H9 (cell line): ENCODE data around the gene FAT1. TPM values are rescaled to one million over a fixed set of nuclear protein-coding genes. Genes with fewer than 3 reads are reported as not detected.
"Not testable (repeated sequence)": the region's sequence is repeated elsewhere in the genome, so short reads cannot be mapped to it uniquely, and the experiment has no call there.

Experiments used
- DNase-seq: peaks from one replicate; pipeline ENCODE4 v3.0.0-alpha.2; 2017
- H2AFZ ChIP-seq: one replicate; pipeline ENCODE4 v1.6.1; 2013; ENCODE audit warnings: mild to moderate bottlenecking, low read length, control low read depth, moderate library complexity
- H2AK5ac ChIP-seq: 2 replicates; pipeline ENCODE4 v1.6.1; 2013; ENCODE audit warnings: low read length, control low read depth, mixed read lengths; ENCODE audit not compliant: insufficient read length
- H2BK120ac ChIP-seq: one replicate; pipeline ENCODE4 v1.6.1; 2013; ENCODE audit warnings: low read depth, mild to moderate bottlenecking, low read length, control low read depth, inconsistent platforms; ENCODE audit not compliant: poor library complexity, severe bottlenecking
- H2BK12ac ChIP-seq: 2 replicates; pipeline ENCODE4 v1.6.1; 2013; ENCODE audit warnings: low read length, control low read depth, mixed read lengths, low read depth; ENCODE audit not compliant: insufficient read length
- H2BK15ac ChIP-seq: 2 replicates; pipeline ENCODE4 v1.6.1; 2013; ENCODE audit warnings: low read depth, low read length, control low read depth
- H2BK20ac ChIP-seq: one replicate; pipeline ENCODE4 v1.6.1; 2013; ENCODE audit warnings: low read depth, mild to moderate bottlenecking, low read length, control low read depth, inconsistent platforms; ENCODE audit not compliant: poor library complexity, severe bottlenecking
- H2BK5ac ChIP-seq: 2 replicates; pipeline ENCODE4 v1.6.1; 2013; ENCODE audit warnings: low read length, control low read depth, mixed read lengths; ENCODE audit not compliant: insufficient read length
- H3K14ac ChIP-seq: 2 replicates; pipeline ENCODE4 v1.6.1; 2013; ENCODE audit warnings: low read length, control low read depth; ENCODE audit not compliant: insufficient read depth
- H3K18ac ChIP-seq: 2 replicates; pipeline ENCODE4 v1.6.1; 2013; ENCODE audit warnings: low read depth, mild to moderate bottlenecking, mixed read lengths, low read length, control low read depth; ENCODE audit not compliant: insufficient read length
- H3K23ac ChIP-seq: 2 replicates; pipeline ENCODE4 v1.6.1; 2013; ENCODE audit warnings: low read length, control low read depth, mixed read lengths, low read depth; ENCODE audit not compliant: insufficient read length
- H3K23me2 ChIP-seq: 2 replicates; pipeline ENCODE4 v1.6.1; 2013; ENCODE audit warnings: low read depth, mild to moderate bottlenecking, mixed read lengths, low read length, control low read depth; ENCODE audit not compliant: insufficient read length, poor library complexity, severe bottlenecking
- H3K27ac ChIP-seq: 2 replicates; pipeline ENCODE4 v1.5.1; 2013; ENCODE audit warnings: low read length, control low read depth, mixed read lengths, low read depth; ENCODE audit not compliant: insufficient read length
- H3K27me3 ChIP-seq: 2 replicates; pipeline ENCODE4 v1.6.1; 2013; ENCODE audit warnings: low read length, control low read depth, inconsistent platforms; ENCODE audit not compliant: insufficient read depth
- H3K4ac ChIP-seq: 2 replicates; pipeline ENCODE4 v1.6.1; 2013; ENCODE audit warnings: low read depth, mild to moderate bottlenecking, control low read depth, inconsistent platforms, low read length, moderate library complexity
- H3K4me1 ChIP-seq: 2 replicates; pipeline ENCODE4 v1.6.1; 2013; ENCODE audit warnings: low read length, control low read depth, inconsistent platforms; ENCODE audit not compliant: insufficient read depth
- H3K4me2 ChIP-seq: 2 replicates; pipeline ENCODE4 v1.6.1; 2013; ENCODE audit warnings: low read length, control low read depth, mixed read lengths; ENCODE audit not compliant: insufficient read length, insufficient read depth
- H3K56ac ChIP-seq: 2 replicates; pipeline ENCODE4 v1.6.1; 2013; ENCODE audit warnings: low read depth, mild to moderate bottlenecking, mixed read lengths, low read length, control low read depth; ENCODE audit not compliant: insufficient read length
- H3K79me1 ChIP-seq: 2 replicates; pipeline ENCODE4 v1.6.1; 2013; ENCODE audit warnings: low read depth, mild to moderate bottlenecking, moderate library complexity, low read length, control low read depth, inconsistent platforms; ENCODE audit not compliant: insufficient read depth, poor library complexity, severe bottlenecking
- H3K79me2 ChIP-seq: 2 replicates; pipeline ENCODE4 v1.6.1; 2013; ENCODE audit warnings: low read length, control low read depth, inconsistent platforms; ENCODE audit not compliant: insufficient read depth
- H3K9ac ChIP-seq: 2 replicates; pipeline ENCODE4 v1.6.1; 2013; ENCODE audit warnings: low read length, control low read depth, mixed read lengths; ENCODE audit not compliant: insufficient read length; ENCODE audit errors: extremely low read depth
- H3K9me3 ChIP-seq: one replicate; pipeline ENCODE4 v1.6.1; 2013; ENCODE audit warnings: low read depth, low read length, inconsistent platforms; ENCODE audit not compliant: control insufficient read depth
- H3T11ph ChIP-seq: one replicate; pipeline ENCODE4 v1.6.1; 2013; ENCODE audit warnings: mild to moderate bottlenecking, low read length, control low read depth, inconsistent platforms
- H4K20me1 ChIP-seq: one replicate; pipeline ENCODE4 v1.6.1; 2013; ENCODE audit not compliant: control insufficient read depth, insufficient read length, insufficient read depth
- H4K5ac ChIP-seq: 2 replicates; pipeline ENCODE4 v1.6.1; 2013; ENCODE audit warnings: low read depth, mild to moderate bottlenecking, mixed read lengths, low read length, control low read depth; ENCODE audit not compliant: insufficient read length
- H4K8ac ChIP-seq: replicated peaks from 2 replicates; pipeline ENCODE4 v1.6.1; 2013; ENCODE audit warnings: low read length, control low read depth, mixed read lengths, low read depth; ENCODE audit not compliant: insufficient read length
- H4K91ac ChIP-seq: 2 replicates; pipeline ENCODE4 v1.6.1; 2013; ENCODE audit warnings: low read depth, mild to moderate bottlenecking, moderate library complexity, mixed read lengths, low read length, control low read depth; ENCODE audit not compliant: insufficient read length
- H3K27ac Mint-ChIP-seq, 3 experiments: 2 replicates in 2 of 3; 3 replicates in 1 of 3; pipeline ENCODE4 v1.8.0; 2020 to 2021; ENCODE audit warnings: mixed read lengths in 3 of 3, mild to moderate bottlenecking in 1 of 3, moderate library complexity in 1 of 3
- H3K27me3 Mint-ChIP-seq: 2 replicates; pipeline ENCODE4 v1.8.0; 2021; ENCODE audit warnings: low read depth, mild to moderate bottlenecking, moderate library complexity, mixed read lengths
- H3K36me3 Mint-ChIP-seq, 3 experiments: 2 replicates in 2 of 3; 3 replicates in 1 of 3; pipeline ENCODE4 v1.8.0; 2020 to 2021; ENCODE audit warnings: low read depth in 3 of 3, mixed read lengths in 3 of 3; ENCODE audit not compliant: insufficient read depth in 1 of 3
- H3K4me1 Mint-ChIP-seq, 2 experiments: 2 replicates each; pipeline ENCODE4 v1.8.0; 2020; ENCODE audit warnings: mixed read lengths in 2 of 2
- H3K4me3 Mint-ChIP-seq, 2 experiments: 2 replicates in 1 of 2; 3 replicates in 1 of 2; pipeline ENCODE4 v1.8.0; 2020 to 2021; ENCODE audit warnings: mild to moderate bottlenecking in 2 of 2, mixed read lengths in 2 of 2, moderate library complexity in 1 of 2
- H3K9me3 Mint-ChIP-seq, 2 experiments: 2 replicates in 1 of 2; 3 replicates in 1 of 2; pipeline ENCODE4 v1.8.0; 2020; ENCODE audit warnings: mild to moderate bottlenecking in 2 of 2, mixed read lengths in 2 of 2, moderate library complexity in 1 of 2
- CTCF ChIP-seq: fragments of 200-600 bp; sonication (generic); conservative IDR thresholded peaks from 3 replicates; pipeline ENCODE4 v1.8.0; 2021; ENCODE audit warnings: antibody characterized with exemption, mild to moderate bottlenecking
- WGBS: extraction: QIAGEN DNeasy Blood & Tissue Kit; methylation state at CpG from one replicate; pipeline ENCODE4 v1.1.7; 2013; ENCODE audit warnings: missing lambda C conversion rate, low lambda C conversion rate, mixed read lengths; ENCODE audit not compliant: insufficient read length; ENCODE audit errors: extremely low coverage; 5-methylcytosine and 5-hydroxymethylcytosine counted together
- total RNA-seq: library from RNA; stranded (reverse); gene quantifications from 2 replicates; pipeline ENCODE4 v1.2.1, GENCODE V29; 2021

Gene FAT1
- total RNA-seq, 1 experiment from 2014 or later, result 173 TPM

GRCh38 chr4:186659935-186660334 lies 63.7 kb downstream of the FAT1 start:
- peaks cover 17 to 27% of the 10 kb centered on the region in 2 experiments for H3K4me1 Mint-ChIP-seq
- Histone ChIP-seq H3K4ac (no peak overlapping the region), H4K5ac (no peak overlapping the region), H3K4me2 (no peak overlapping the region), H3K56ac (no peak overlapping the region), H2AK5ac (no peak overlapping the region), H3K4me1 (peaks cover 3% of the 10 kb centered on the region; the same call in 1 of the 2 replicates), H3K23me2 (no peaks in the 10 kb centered on the region), H4K20me1 (no peaks in the 10 kb centered on the region), H4K91ac (no peak overlapping the region), H4K8ac (no peak overlapping the region), H3K9ac (no peak overlapping the region), H3T11ph (no peak overlapping the region), H2AFZ (no peak overlapping the region), H3K14ac (no peak overlapping the region), H3K27me3 (no peaks in the 10 kb centered on the region), H2BK20ac (no peak overlapping the region), H3K9me3 (no peaks in the 10 kb centered on the region), H2BK120ac (no peak overlapping the region), H3K23ac (no peak overlapping the region), H3K18ac (no peak overlapping the region), H2BK5ac (no peak overlapping the region), H3K79me1 (peaks cover 3% of the 10 kb centered on the region), H3K27ac (no peak overlapping the region), H2BK15ac (no peak overlapping the region), H3K79me2 (no peaks in the 10 kb centered on the region), H2BK12ac (no peak overlapping the region)
- H3K9me3 Mint-ChIP-seq, result no peaks in the 10 kb centered on the region
- H3K27ac Mint-ChIP-seq, result 0 out of 7 replicates have a peak overlapping the region, but pooled peaks of 1 of the 3 experiments have one; percentile 61
- H3K36me3 Mint-ChIP-seq, result peaks cover 8 to 41% (median 34%) of the 10 kb centered on the region in 3 experiments; a peak in 6 of 7 replicates
- H3K4me3 Mint-ChIP-seq, result peak overlapping the region in 1 of 2 experiments; percentile 10; a peak in 1 of 5 replicates
- TF ChIP-seq CTCF, result no peak
- no peaks in the 10 kb centered on the region for H3K27me3 Mint-ChIP-seq
- no CpG with 5 or more reads among the region's 14 CpGs for WGBS
- no peak for DNase-seq

GRCh38 chr4:186659456-186659855 lies 64.2 kb downstream of the FAT1 start:
- not testable (repeated sequence) for H4K20me1 ChIP-seq, H2BK120ac ChIP-seq, H3K56ac ChIP-seq, H3K9me3 Mint-ChIP-seq, H3K79me1 ChIP-seq, H3K23ac ChIP-seq, H3K23me2 ChIP-seq, H2BK20ac ChIP-seq, H2AFZ ChIP-seq, H3K27me3 ChIP-seq, H3K18ac ChIP-seq, H3K14ac ChIP-seq, H4K91ac ChIP-seq, H3K79me2 ChIP-seq, H3K27ac ChIP-seq, H4K5ac ChIP-seq, H3T11ph ChIP-seq, H3K9me3 ChIP-seq, H3K27me3 Mint-ChIP-seq, H3K4ac ChIP-seq, DNase-seq, H3K4me2 ChIP-seq, H2BK15ac ChIP-seq, H4K8ac ChIP-seq, H2BK12ac ChIP-seq, H3K4me1 ChIP-seq, H3K9ac ChIP-seq, H3K4me3 Mint-ChIP-seq, H2BK5ac ChIP-seq, H2AK5ac ChIP-seq
- peaks cover 8 to 45% (median 34%) of the 10 kb centered on the region in 3 experiments; a peak in 6 of 7 replicates for H3K36me3 Mint-ChIP-seq
- no CpG with 5 or more reads among the region's 16 CpGs for WGBS
- H3K4me1 Mint-ChIP-seq, result peaks cover 20 to 27% of the 10 kb centered on the region in 2 experiments
- H3K27ac Mint-ChIP-seq, result peak overlapping the region in 1 of 3 experiments; percentile 55; a peak in 1 of 7 replicates
